HFFc6 (cell line): ENCODE results near the gene TNNI3. TPM values are rescaled to one million over a fixed set of nuclear protein-coding genes. Genes with fewer than 3 reads are reported as not detected.

ENCODE experiments used
- DNase-seq: peaks from one replicate; pipeline ENCODE4 v3.0.0-alpha.2; 2018
- H3K27ac Mint-ChIP-seq: 2 replicates; pipeline ENCODE4 v1.8.0; 2020; ENCODE audit warnings: mild to moderate bottlenecking, mixed read lengths
- H3K27me3 Mint-ChIP-seq: 2 replicates; pipeline ENCODE4 v1.8.0; 2021; ENCODE audit warnings: mild to moderate bottlenecking, moderate library complexity, mixed read lengths; ENCODE audit not compliant: insufficient read depth
- H3K36me3 Mint-ChIP-seq: 2 replicates; pipeline ENCODE4 v1.8.0; 2021; ENCODE audit warnings: low read depth, mixed read lengths
- H3K4me1 Mint-ChIP-seq: 2 replicates; pipeline ENCODE4 v1.8.0; 2020; ENCODE audit warnings: low read depth, mixed read lengths
- H3K4me3 Mint-ChIP-seq: 2 replicates; pipeline ENCODE4 v1.8.0; 2020; ENCODE audit warnings: mild to moderate bottlenecking, moderate library complexity, mixed read lengths
- H3K9me3 Mint-ChIP-seq: 2 replicates; pipeline ENCODE4 v1.8.0; 2020; ENCODE audit warnings: mild to moderate bottlenecking, mixed read lengths
- microRNA-seq: library from miRNA; unstranded; fragments of <30 nt; microRNA quantifications from one replicate; pipeline ENCODE4, GENCODE V29; 2019
- total RNA-seq, 6 experiments: library from RNA; stranded (reverse); fragmentation: NEBNext Ultra II Directional; extraction: Animal tissue kit (Norgen Biotek cat#: 25700); gene quantifications; 2 replicates in 1 of 6; 3 replicates in 5 of 6; pipeline ENCODE4 v1.2.3, GENCODE V29; 2021
- TF ChIP-seq, protein P1 (sequence below): fragments of 200-600 bp; sonication (generic); IDR thresholded peaks from 2 replicates; pipeline ENCODE4 v1.5.0; 2021; ENCODE audit warnings: antibody characterized with exemption, mild to moderate bottlenecking

Gene TNNI3
- total RNA-seq, 6 experiments from 2014 or later = not detected

DNA sequence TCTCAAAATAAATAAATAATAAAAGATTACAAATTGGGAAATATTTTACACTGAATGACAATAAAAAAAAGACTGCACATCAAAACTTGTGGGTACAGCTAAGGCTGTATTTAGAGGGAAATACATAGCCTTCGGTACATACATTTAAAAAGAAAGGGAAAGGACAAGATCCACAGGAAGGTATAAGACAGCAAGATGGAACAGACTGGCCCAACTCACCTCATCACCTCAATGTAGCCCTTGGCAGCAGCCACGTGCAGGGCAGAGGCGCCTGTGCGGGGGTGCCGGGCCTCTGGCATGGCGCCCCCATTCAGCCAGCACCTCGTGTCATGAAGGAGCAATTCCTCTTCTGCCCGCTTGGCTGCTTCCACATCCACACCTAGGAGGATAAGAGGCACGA is 54.3 kb downstream of the TNNI3 start:
- TF ChIP-seq, protein P1, sequence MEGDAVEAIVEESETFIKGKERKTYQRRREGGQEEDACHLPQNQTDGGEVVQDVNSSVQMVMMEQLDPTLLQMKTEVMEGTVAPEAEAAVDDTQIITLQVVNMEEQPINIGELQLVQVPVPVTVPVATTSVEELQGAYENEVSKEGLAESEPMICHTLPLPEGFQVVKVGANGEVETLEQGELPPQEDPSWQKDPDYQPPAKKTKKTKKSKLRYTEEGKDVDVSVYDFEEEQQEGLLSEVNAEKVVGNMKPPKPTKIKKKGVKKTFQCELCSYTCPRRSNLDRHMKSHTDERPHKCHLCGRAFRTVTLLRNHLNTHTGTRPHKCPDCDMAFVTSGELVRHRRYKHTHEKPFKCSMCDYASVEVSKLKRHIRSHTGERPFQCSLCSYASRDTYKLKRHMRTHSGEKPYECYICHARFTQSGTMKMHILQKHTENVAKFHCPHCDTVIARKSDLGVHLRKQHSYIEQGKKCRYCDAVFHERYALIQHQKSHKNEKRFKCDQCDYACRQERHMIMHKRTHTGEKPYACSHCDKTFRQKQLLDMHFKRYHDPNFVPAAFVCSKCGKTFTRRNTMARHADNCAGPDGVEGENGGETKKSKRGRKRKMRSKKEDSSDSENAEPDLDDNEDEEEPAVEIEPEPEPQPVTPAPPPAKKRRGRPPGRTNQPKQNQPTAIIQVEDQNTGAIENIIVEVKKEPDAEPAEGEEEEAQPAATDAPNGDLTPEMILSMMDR = no peak
- Mint-ChIP-seq H3K4me1 (no peaks in the 10 kb centered on the region), H3K27me3 (no peaks in the 10 kb centered on the region; the same call in 1 of the 2 replicates), H3K36me3 (peaks cover 32% of the 10 kb centered on the region), H3K27ac (no peak overlapping the region), H3K4me3 (no peak overlapping the region), H3K9me3 (no peaks in the 10 kb centered on the region)
- DNase-seq = no peak

Small RNA genes within 50 kb of the gene (microRNA-seq; reads per million reads assigned to microRNA genes)
- not detected for gene MIR7975

Other genes starting within 250 kb of the TNNI3 start
- gene NLRP7, start 210.2 kb downstream of the TNNI3 start, total RNA-seq = not detected
- under 1 TPM in 1 of 6 experiments, not detected in 5; 0.26 TPM for gene NLRP2, start 191.4 kb downstream of the TNNI3 start, total RNA-seq
- not detected for gene GP6, start 119.5 kb downstream of the TNNI3 start, total RNA-seq
- gene RDH13, start 94.6 kb downstream of the TNNI3 start, total RNA-seq = 1 to 10 TPM; 2.4 to 3.3 (median 2.8) TPM
- under 1 TPM in 5 of 6 experiments, not detected in 1; 0.55 to 0.94 (median 0.64) TPM for gene EPS8L1, start 81.9 kb downstream of the TNNI3 start, total RNA-seq
- gene PPP1R12C, start 40.1 kb downstream of the TNNI3 start, total RNA-seq = 10 to 100 TPM; 82.7 to 96.0 (median 91.9) TPM
- gene TNNT1, start 8.5 kb downstream of the TNNI3 start, total RNA-seq = 1 to 10 TPM; 4.1 to 8.8 (median 7.3) TPM
- 1 to 10 TPM in 1 of 6 experiments, under 1 TPM in 5; 0.20 to 1.1 (median 0.72) TPM for gene DNAAF3, start 8.9 kb upstream of the TNNI3 start, total RNA-seq
- 1 to 10 TPM in 1 of 6 experiments, under 1 TPM in 2, not detected in 3; 0.09 to 1.2 (median 0.38) TPM for gene SYT5, start 22.6 kb upstream of the TNNI3 start, total RNA-seq
- 1 to 10 TPM in 1 of 6 experiments, under 1 TPM in 5; 0.45 to 1.0 (median 0.59) TPM for gene PTPRH, start 51.8 kb upstream of the TNNI3 start, total RNA-seq
- 1 to 10 TPM; 1.8 to 2.7 (median 2.0) TPM for gene TMEM86B, start 71.0 kb upstream of the TNNI3 start, total RNA-seq
- 10 to 100 TPM; 85.8 to 93.7 (median 88.9) TPM for gene PPP6R1, start 101.3 kb upstream of the TNNI3 start, total RNA-seq
- 10 to 100 TPM; 37.5 to 43.1 (median 42.5) TPM for gene HSPBP1, start 122.4 kb upstream of the TNNI3 start, total RNA-seq
- 10 to 100 TPM; 10.9 to 12.0 (median 11.3) TPM for gene BRSK1, start 126.3 kb upstream of the TNNI3 start, total RNA-seq
- not detected for gene TMEM150B, start 167.6 kb upstream of the TNNI3 start, total RNA-seq
- gene KMT5C, start 182.1 kb upstream of the TNNI3 start, total RNA-seq = 1 to 10 TPM; 3.8 to 6.2 (median 4.4) TPM
- not detected for gene COX6B2, start 197.0 kb upstream of the TNNI3 start, total RNA-seq
- under 1 TPM in 1 of 6 experiments, not detected in 5; 0.05 TPM for gene GARIN5B, start 205.5 kb upstream of the TNNI3 start, total RNA-seq
- gene IL11, start 212.7 kb upstream of the TNNI3 start, total RNA-seq = 10 to 100 TPM; 22.2 to 43.4 (median 36.1) TPM
- 1 to 10 TPM in 1 of 6 experiments, under 1 TPM in 2, not detected in 3; 0.33 to 1.1 (median 0.61) TPM for gene TMEM190, start 219.1 kb upstream of the TNNI3 start, total RNA-seq
- gene TMEM238, start 226.6 kb upstream of the TNNI3 start, total RNA-seq = 1 to 10 TPM in 2 of 6 experiments, under 1 TPM in 4; 0.26 to 2.4 (median 0.64) TPM
- 1,000 to 10,000 TPM; 2,082 to 2,537 (median 2,362) TPM for gene RPL28, start 228.2 kb upstream of the TNNI3 start, total RNA-seq